CD4-positive, alpha-beta T cell (primary cell): ENCODE data around the gene TRIM46. TPM values are rescaled to one million over a fixed set of nuclear protein-coding genes. Genes with fewer than 3 reads are reported as not detected.
A peak's percentile ranks its signal among the peaks of the same experiment; 100 is the strongest.

Experiments used
- ATAC-seq: fragments of 200-7000 bp; cut with Tn5 transposase; one replicate; pipeline ENCODE4 v1.10.0; 2022; ENCODE audit warnings: mild to moderate bottlenecking; ENCODE audit not compliant: poor library complexity
- CTCF ChIA-PET: fragments of 350-600 bp; sonication (Branson Sonifier 250); formaldehyde crosslinking; loops from one replicate; lab custom pipeline; 2021; ENCODE audit warnings: antibody characterized with exemption, inconsistent platforms; lab: Charles Lee
- POLR2A ChIA-PET: fragments of 350-600 bp; sonication (Branson Sonifier 250); formaldehyde crosslinking; loops from one replicate; lab custom pipeline; 2021; ENCODE audit warnings: antibody characterized with exemption, inconsistent platforms; lab: Charles Lee
- DNase-seq, 14 experiments: peaks; one replicate each; pipeline ENCODE4 v3.0.0-alpha.2; 2013 to 2020; ENCODE audit warnings: mixed read lengths in 2 of 14
- H3K27ac ChIP-seq, 2 donors: one replicate each; pipeline versions ENCODE4 v1.5.1 to v1.7.0; 2013; ENCODE audit warnings: low read length in 2 of 2, low read depth in 1 of 2, mild to moderate bottlenecking in 1 of 2
- H3K27me3 ChIP-seq, 2 experiments: 1 replicate in 1 of 2; 2 replicates in 1 of 2; pipeline versions ENCODE4 v1.6.1 to v1.7.0; 2013; ENCODE audit warnings: low read length in 2 of 2, control low read depth in 1 of 2, mild to moderate bottlenecking in 1 of 2, moderate library complexity in 1 of 2; ENCODE audit not compliant: insufficient read depth in 2 of 2, control insufficient read depth in 1 of 2
- H3K36me3 ChIP-seq: one replicate; pipeline ENCODE4 v1.6.1; 2013; ENCODE audit warnings: low read length, control low read depth; ENCODE audit not compliant: insufficient read depth
- H3K4me1 ChIP-seq: one replicate; pipeline ENCODE4 v1.6.1; 2013; ENCODE audit warnings: low read length, control low read depth; ENCODE audit not compliant: insufficient read depth
- H3K4me3 ChIP-seq: one replicate; pipeline ENCODE4 v1.5.1; 2013; ENCODE audit warnings: mild to moderate bottlenecking, low read length, moderate library complexity
- H3K9me3 ChIP-seq, 2 experiments: 1 replicate in 1 of 2; 2 replicates in 1 of 2; pipeline versions ENCODE4 v1.6.1 to v1.7.0; 2013; ENCODE audit warnings: low read length in 2 of 2, mild to moderate bottlenecking in 2 of 2, control low read depth in 1 of 2, moderate library complexity in 1 of 2; ENCODE audit not compliant: control insufficient read depth in 1 of 2, insufficient read depth in 1 of 2
- H3K27ac Mint-ChIP-seq: one replicate; pipeline ENCODE4 v1.8.0; 2020; ENCODE audit warnings: mixed read lengths
- H3K27me3 Mint-ChIP-seq: one replicate; pipeline ENCODE4 v1.8.0; 2021; ENCODE audit warnings: mixed read lengths
- H3K36me3 Mint-ChIP-seq: one replicate; pipeline ENCODE4 v1.8.0; 2021; ENCODE audit warnings: low read depth, mixed read lengths
- H3K4me1 Mint-ChIP-seq: one replicate; pipeline ENCODE4 v1.8.0; 2021; ENCODE audit warnings: low read depth, mixed read lengths
- H3K4me3 Mint-ChIP-seq: one replicate; pipeline ENCODE4 v1.8.0; 2020; ENCODE audit warnings: mild to moderate bottlenecking, mixed read lengths
- H3K9me3 Mint-ChIP-seq: one replicate; pipeline ENCODE4 v1.8.0; 2020; ENCODE audit warnings: mixed read lengths
- CTCF ChIP-seq: fragments of 200-600 bp; IDR thresholded peaks from one replicate; pipeline ENCODE4 v1.8.0; 2022; ENCODE audit warnings: antibody characterized with exemption, mild to moderate bottlenecking
- intact Hi-C, 2 experiments: fragments of 100-400 bp; cut with DNase I in 1 of 2; cut with micrococcal nuclease in 1 of 2; formaldehyde crosslinking; loops; one replicate each; pipeline versions ENCODE4 v1.15.1 to v1.9.0; 2023 to 2025; cut with DNase I, micrococcal nuclease
- total RNA-seq, 174 experiments: library from RNA in 2 of 174; stranded (reverse) in 2 of 174; gene quantifications; one replicate each; pipeline ENCODE4 v1.2.3 and lab custom pipeline; 2021 to 2026

TRIM46 gene
- total RNA-seq, 2 experiments from 2014 or later: 2.9 to 3.0 TPM

DNA sequence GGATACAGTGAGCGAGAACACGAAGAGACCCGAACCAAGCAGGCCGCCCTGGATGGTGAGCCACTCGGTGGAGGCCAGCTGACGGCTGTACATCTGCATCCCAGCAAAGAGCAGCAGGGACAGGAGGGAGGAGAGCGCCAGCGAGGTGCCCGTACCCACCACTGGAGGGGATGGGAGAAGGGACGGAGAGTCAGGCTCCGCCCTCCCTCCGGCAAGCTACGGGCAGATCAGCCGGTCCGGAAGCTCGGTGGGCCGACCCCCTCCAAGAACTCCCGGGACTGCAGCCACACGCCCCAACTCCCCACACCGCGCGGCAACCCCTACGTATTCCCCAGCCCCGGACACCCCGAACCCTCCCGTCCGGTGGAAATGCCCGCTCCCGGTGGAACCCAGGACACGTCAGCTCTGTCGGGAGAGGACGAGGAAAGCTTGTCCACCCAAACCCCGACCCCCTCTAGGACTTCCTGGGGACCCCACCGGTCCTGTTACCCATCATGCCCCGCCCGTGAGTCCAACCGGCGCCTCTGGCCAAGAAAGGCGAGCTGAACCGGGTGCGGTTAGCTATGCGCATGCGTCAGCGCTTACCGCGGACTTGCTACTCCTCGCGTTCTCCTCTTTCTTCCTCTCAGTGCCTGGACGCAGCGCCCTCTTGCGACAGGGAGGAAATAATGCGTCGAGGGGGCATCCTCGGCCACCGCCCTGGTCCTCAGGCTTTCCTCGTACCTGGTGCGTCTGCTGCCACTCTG is 744 bp upstream of the TRIM46 start, which contains the start of gene KRTCAP2:
TSS of gene KRTCAP2 (minus strand) at position 573 of the 746 bp plus-strand sequence. CDS start at position 493, 80 bp downstream.
- peaks cover 55% of the 10 kb centered on the region for H3K4me1 Mint-ChIP-seq

GRCh38 chr1:155174324-155175280 is 953 bp downstream of the TRIM46 start:
- H3K4me1 ChIP-seq: peaks cover 55% of the 10 kb centered on the region
- H3K27ac Mint-ChIP-seq: peak overlapping the region; percentile 95
- peak overlapping the region; percentile 7 to 40 for H3K27ac ChIP-seq
- H3K27me3 ChIP-seq: no peaks in the 10 kb centered on the region
- ChIA-PET POLR2A (interaction anchor here (0.6 to 4.4 kb wide), 5 partner anchors 19 to 89 kb away, joined by 3 to 31 read pairs (median 5); partner anchors contain the start of gene THBS3), CTCF (interaction anchor here (1.1 to 4.4 kb wide), 3 partner anchors 19 to 53 kb away, joined by 3 to 34 read pairs (median 21); no protein-coding TSS in a partner anchor)
- no peaks in the 10 kb centered on the region for H3K9me3 Mint-ChIP-seq
- no peaks in the 10 kb centered on the region for H3K27me3 Mint-ChIP-seq
- H3K4me1 Mint-ChIP-seq: peaks cover 47% of the 10 kb centered on the region
- TF ChIP-seq CTCF: no peak
- no peaks in the 10 kb centered on the region for H3K9me3 ChIP-seq
- peak in 13 of 14 experiments; percentile 40 to 87 (median 53) for DNase-seq
- intact Hi-C loops: loop anchor here (1.0 to 5.0 kb wide), 3 partner anchors 19 to 148 kb away; partner anchors contain the start of gene RUSC1 (in 1 of the 2)
- peak; percentile 5 for ATAC-seq
- H3K36me3 ChIP-seq: peaks cover 41% of the 10 kb centered on the region
- peak overlapping the region; percentile 77 for H3K4me3 ChIP-seq
- peak overlapping the region; percentile 100 for H3K4me3 Mint-ChIP-seq
- H3K36me3 Mint-ChIP-seq: peaks cover 53% of the 10 kb centered on the region

More for the DNA sequence above, 744 bp upstream of the TRIM46 start, which contains the start of gene KRTCAP2:
- H3K4me3 ChIP-seq: peak within 1 kb of the TSS; percentile 77
- no peaks in the 10 kb centered on the region for H3K9me3 Mint-ChIP-seq
- H3K36me3 Mint-ChIP-seq: peaks cover 54% of the 10 kb centered on the region
- H3K27ac ChIP-seq: peak within 1 kb of the TSS; percentile 89 to 91
- POLR2A ChIA-PET: interaction anchor here (0.6 to 4.4 kb wide), 23 partner anchors 21 to 221 kb away, joined by 3 to 31 read pairs (median 5); partner anchors contain the start of genes ADAM15, CLK2, EFNA3 and SCAMP3
- H3K27ac Mint-ChIP-seq: peak within 1 kb of the TSS; percentile 95
- peak; percentile 80 for ATAC-seq
- peaks cover 38% of the 10 kb centered on the region for H3K36me3 ChIP-seq
- no peaks in the 10 kb centered on the region for H3K27me3 ChIP-seq
- no peaks in the 10 kb centered on the region for H3K27me3 Mint-ChIP-seq
- H3K4me3 Mint-ChIP-seq: peak within 1 kb of the TSS; percentile 100
- peaks cover 58% of the 10 kb centered on the region for H3K4me1 ChIP-seq
- CTCF ChIA-PET: interaction anchor here (0.7 to 4.2 kb wide), 21 partner anchors 21 to 693 kb away, joined by 3 to 26 read pairs (median 5); partner anchors contain the start of genes PBXIP1, SYT11 and THBS3
- DNase-seq: peak; percentile 90 to 97 (median 92)
- peak; percentile 84 for TF ChIP-seq CTCF
- no peaks in the 10 kb centered on the region for H3K9me3 ChIP-seq
- intact Hi-C loops: loop anchor here in 1 of 2 experiments (1.0 kb wide), 1 partner anchor 33 kb away; the partner anchor contains the start of gene DPM3
